ENCODE data around the gene FAM237A.

Gene FAM237A

DNA sequence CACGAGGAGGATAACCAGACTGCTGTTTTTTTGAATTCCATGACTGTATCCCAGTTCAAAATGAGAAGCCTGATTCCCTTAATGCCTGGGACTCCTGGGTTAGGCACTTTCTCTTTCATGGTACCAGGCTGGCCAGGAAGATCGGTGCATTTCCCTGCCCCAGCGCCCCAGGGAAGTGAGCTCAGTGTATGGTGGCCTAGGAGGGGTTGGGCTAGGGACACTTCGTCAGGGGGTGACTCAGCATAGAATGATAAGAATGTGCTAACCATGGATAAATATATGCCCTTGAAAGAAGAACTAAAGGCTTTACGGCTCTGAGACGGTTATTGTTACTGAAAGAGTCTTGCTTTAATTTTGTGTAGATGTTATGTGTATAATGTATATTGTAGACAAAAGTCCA, 27.5 kb upstream of the FAM237A start:
- no peak for DNase-seq
- no peaks in the 10 kb centered on the region for H3K27me3 ChIP-seq
- H3K36me3 ChIP-seq: no peaks in the 10 kb centered on the region
- no peak overlapping the region for H3K4me3 ChIP-seq (ENCODE audit: low read depth, low read length)
- no peaks in the 10 kb centered on the region for H3K4me1 ChIP-seq
- TF ChIP-seq, protein P1, sequence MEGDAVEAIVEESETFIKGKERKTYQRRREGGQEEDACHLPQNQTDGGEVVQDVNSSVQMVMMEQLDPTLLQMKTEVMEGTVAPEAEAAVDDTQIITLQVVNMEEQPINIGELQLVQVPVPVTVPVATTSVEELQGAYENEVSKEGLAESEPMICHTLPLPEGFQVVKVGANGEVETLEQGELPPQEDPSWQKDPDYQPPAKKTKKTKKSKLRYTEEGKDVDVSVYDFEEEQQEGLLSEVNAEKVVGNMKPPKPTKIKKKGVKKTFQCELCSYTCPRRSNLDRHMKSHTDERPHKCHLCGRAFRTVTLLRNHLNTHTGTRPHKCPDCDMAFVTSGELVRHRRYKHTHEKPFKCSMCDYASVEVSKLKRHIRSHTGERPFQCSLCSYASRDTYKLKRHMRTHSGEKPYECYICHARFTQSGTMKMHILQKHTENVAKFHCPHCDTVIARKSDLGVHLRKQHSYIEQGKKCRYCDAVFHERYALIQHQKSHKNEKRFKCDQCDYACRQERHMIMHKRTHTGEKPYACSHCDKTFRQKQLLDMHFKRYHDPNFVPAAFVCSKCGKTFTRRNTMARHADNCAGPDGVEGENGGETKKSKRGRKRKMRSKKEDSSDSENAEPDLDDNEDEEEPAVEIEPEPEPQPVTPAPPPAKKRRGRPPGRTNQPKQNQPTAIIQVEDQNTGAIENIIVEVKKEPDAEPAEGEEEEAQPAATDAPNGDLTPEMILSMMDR (IDR thresholded peaks at IDR 0.05; ENCODE audit: low read depth, low read length): no peak
- no peaks in the 10 kb centered on the region for H3K9me3 ChIP-seq

DNA sequence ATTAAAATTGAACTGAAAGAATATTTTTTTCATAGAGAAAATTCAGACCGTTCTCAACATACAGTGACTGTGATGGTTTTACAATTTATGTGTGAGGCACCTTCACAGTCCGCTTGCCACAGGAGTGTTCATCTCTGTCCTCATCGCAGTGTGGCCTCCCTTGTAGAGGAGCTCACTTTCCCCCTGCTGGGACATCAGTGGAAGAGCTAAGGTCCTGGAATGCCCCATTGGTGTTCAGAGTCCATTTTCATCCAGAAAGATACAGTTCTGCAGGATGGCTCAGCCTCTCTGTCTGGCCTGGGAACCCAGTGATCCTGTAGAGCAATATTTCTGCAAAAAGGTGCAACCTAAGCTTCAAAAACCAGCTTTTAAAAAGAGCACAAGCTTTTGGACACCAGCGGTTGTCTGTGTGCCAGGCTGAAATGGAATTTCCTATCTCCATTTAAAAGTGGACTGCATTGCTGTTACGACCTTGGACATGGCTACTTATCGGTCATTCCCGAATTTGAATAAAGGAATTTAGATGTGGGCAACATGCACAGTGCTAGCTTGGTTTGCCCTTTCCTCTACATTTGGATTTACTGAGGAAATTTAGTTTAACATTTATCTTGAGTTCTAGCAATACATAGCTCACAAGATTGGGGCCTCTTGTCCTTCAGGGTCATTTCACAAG, 26.7 kb upstream of the FAM237A start:
- TF ChIP-seq, protein P1 (IDR thresholded peaks at IDR 0.05; ENCODE audit: low read depth, low read length): no peak
- no peaks in the 10 kb centered on the region for H3K27me3 ChIP-seq
- no peaks in the 10 kb centered on the region for H3K4me1 ChIP-seq
- no peak for DNase-seq
- no peaks in the 10 kb centered on the region for H3K9me3 ChIP-seq
- no peak overlapping the region for H3K4me3 ChIP-seq (ENCODE audit: low read depth, low read length)
- no peaks in the 10 kb centered on the region for H3K36me3 ChIP-seq

DNA sequence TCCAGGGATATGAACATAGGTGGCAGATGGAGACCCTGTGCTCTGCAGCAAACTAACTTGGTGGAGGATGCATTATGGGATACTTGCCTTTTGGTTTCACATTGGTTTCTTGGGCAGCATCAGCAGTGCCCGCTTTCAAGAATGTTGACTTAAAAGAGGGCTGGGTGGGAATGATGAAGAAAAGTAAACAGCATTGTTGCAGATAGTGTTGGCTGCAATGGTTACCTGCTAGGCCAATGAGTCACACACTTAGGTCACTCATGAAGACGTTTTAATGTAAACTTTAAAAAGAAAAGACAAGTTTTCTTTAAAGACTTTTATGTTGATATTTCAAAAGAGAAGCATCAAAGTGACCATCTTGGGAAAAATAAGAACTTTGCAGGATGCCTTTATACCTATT, 26.1 kb upstream of the FAM237A start:
- Histone ChIP-seq H3K9me3 (no peaks in the 10 kb centered on the region), H3K4me1 (no peaks in the 10 kb centered on the region), H3K36me3 (no peaks in the 10 kb centered on the region), H3K4me3 (ENCODE audit: low read depth, low read length) (no peak overlapping the region), H3K27me3 (no peaks in the 10 kb centered on the region)
- DNase-seq: no peak
- TF ChIP-seq, protein P1 (IDR thresholded peaks at IDR 0.05; ENCODE audit: low read depth, low read length): no peak

DNA sequence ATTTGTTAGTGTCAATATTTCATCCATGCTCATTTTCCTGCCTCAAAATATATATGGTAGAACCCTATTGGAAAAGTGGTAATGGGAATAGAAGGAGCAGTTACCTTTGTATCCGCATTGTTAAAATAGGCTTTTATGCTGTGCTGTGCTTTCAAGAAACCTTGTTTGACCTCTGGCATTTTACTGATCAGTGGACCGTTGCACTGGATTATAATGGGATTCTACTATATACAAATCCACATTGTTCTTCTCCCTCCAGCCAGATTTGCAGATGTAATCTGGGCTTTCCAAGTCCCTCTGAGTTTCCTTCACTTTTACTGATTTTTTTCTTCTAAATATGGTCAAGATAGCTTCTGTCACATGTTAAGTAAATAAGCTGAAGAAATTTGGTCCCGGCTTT, 23.3 kb upstream of the FAM237A start:
- H3K4me3 ChIP-seq (ENCODE audit: low read depth, low read length): no peak overlapping the region
- H3K36me3 ChIP-seq: no peaks in the 10 kb centered on the region
- no peaks in the 10 kb centered on the region for H3K27me3 ChIP-seq
- TF ChIP-seq, protein P1 (IDR thresholded peaks at IDR 0.05; ENCODE audit: low read depth, low read length): no peak
- no peak for DNase-seq
- H3K4me1 ChIP-seq: no peaks in the 10 kb centered on the region
- H3K9me3 ChIP-seq: no peaks in the 10 kb centered on the region

DNA sequence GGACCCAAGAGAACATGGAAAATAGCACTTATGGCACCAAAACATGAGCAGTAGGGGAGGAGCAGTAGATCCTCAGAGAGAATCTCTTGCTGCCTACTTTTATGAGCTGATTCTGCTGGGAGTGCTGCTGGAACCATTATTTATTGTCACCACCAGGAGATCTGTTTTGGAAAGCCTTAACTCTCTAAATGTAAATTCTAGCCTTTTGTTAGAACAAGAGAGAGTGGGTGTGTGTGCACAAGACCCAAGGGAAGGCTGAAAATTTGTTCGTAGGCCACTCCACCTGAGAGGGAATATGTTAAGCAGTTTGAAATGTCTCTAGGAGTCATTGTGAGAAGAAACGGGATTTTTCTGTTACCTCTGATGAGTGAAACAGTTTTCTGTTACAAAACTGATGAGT, 16.2 kb upstream of the FAM237A start:
- no peaks in the 10 kb centered on the region for H3K4me1 ChIP-seq
- H3K4me3 ChIP-seq (ENCODE audit: low read depth, low read length): no peak overlapping the region
- no peak for DNase-seq
- TF ChIP-seq, protein P1 (IDR thresholded peaks at IDR 0.05; ENCODE audit: low read depth, low read length): no peak
- no peaks in the 10 kb centered on the region for H3K9me3 ChIP-seq
- no peaks in the 10 kb centered on the region for H3K36me3 ChIP-seq
- peaks cover 4% of the 10 kb centered on the region for H3K27me3 ChIP-seq

DNA sequence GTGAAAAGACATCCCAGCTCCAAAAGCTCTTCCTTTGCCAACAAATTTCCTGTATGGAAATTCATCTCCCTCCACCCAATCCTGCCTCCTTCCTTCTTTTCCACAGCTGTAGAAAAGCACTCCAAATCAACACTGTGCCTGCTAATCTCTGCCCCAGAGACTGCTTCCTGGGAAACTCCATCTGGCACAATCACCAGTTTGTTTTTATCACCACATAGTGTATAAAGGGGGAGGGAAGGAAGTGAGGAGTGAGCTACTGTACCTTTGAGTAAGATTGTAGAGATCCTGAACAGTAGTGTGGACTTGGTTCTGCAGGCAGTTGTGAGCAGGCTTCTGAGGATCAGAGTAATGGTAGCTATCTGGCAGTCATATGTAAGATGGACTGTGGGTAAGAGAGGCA, 14.7 kb upstream of the FAM237A start:
- DNase-seq: no peak

More for the DNA sequence above, 14.7 kb upstream of the FAM237A start:
- Histone ChIP-seq H3K4me3 (ENCODE audit: low read depth, low read length) (no peak overlapping the region), H3K4me1 (no peaks in the 10 kb centered on the region), H3K27me3 (peaks cover 4% of the 10 kb centered on the region), H3K9me3 (no peaks in the 10 kb centered on the region), H3K36me3 (no peaks in the 10 kb centered on the region)
- TF ChIP-seq, protein P1 (IDR thresholded peaks at IDR 0.05; ENCODE audit: low read depth, low read length): no peak
